Measurements from ENCODE around the gene DOK3.

- TF ChIP-seq CTCF (IDR thresholded peaks at IDR 0.05) (no peak), POLR2A (IDR thresholded peaks at IDR 0.05) (no peak)
Observed at GRCh38 chr5:177520916-177521513, 11.4 kb upstream of the DOK3 start.
